Testis (tissue), 3 donors: ENCODE results near the gene WBP1L. TPM values are rescaled to one million over a fixed set of nuclear protein-coding genes. Genes with fewer than 3 reads are reported as not detected.

ENCODE experiments used
- DNase-seq: peaks from one replicate; pipeline ENCODE4 v3.0.0-alpha.2; 2019
- H3K27ac ChIP-seq, 2 donors: fragments of 200-600 bp; sonication (generic); one replicate each; pipeline ENCODE4 v1.5.1; 2019
- H3K27me3 ChIP-seq: fragments of 200-600 bp; sonication (generic); one replicate; pipeline ENCODE4 v1.5.1; 2019
- H3K36me3 ChIP-seq: fragments of 200-600 bp; sonication (generic); one replicate; pipeline ENCODE4 v1.5.1; 2017; ENCODE audit warnings: low read depth; ENCODE audit errors: missing control alignments
- H3K4me1 ChIP-seq: fragments of 200-600 bp; sonication (generic); one replicate; pipeline ENCODE4 v1.5.1; 2019
- H3K4me3 ChIP-seq, 2 donors: fragments of 200-600 bp; sonication (generic); one replicate each; pipeline ENCODE4 v1.5.1; 2017 to 2019
- H3K9me3 ChIP-seq: fragments of 200-600 bp; sonication (generic); one replicate; pipeline ENCODE4 v1.5.1; 2017
- POLR2A ChIP-seq: fragments of 450-650 bp; IDR thresholded peaks from one replicate; pipeline ENCODE4 v1.6.1; 2017; ENCODE audit warnings: antibody characterized with exemption, mild to moderate bottlenecking, moderate library complexity
- WGBS, 2 donors: methylation state at CpG; one replicate each; pipeline ENCODE4 v1.1.5; 2018; 5-methylcytosine and 5-hydroxymethylcytosine counted together
- intact Hi-C: fragments of 100-400 bp; cut with DNase I; formaldehyde crosslinking; loops from one replicate; pipeline ENCODE4 v1.15.1; 2023; ENCODE audit warnings: low total_unique reads
- polyA plus RNA-seq: library from polyadenylated mRNA; stranded (reverse); fragments of 350-450 nt; fragmentation: Illumina TruSeq; extraction: RNeasy Lipid Tissue Mini Kit (QIAGEN cat#74804); gene quantifications from one replicate; pipeline ENCODE4 v1.2.3, GENCODE V29; 2014; ENCODE audit warnings: low read depth, low replicate concordance; ENCODE audit not compliant: insufficient read depth
- total RNA-seq, 2 donors: library from RNA; depleted of rRNA; stranded (reverse); fragments of >200 nt; gene quantifications; one replicate each; pipeline ENCODE4 v1.2.3, GENCODE V29; 2016
- TF ChIP-seq, protein P1 (sequence below), 3 experiments: fragments of 450-650 bp in 2 of 3; fragments of 200-600 bp in 1 of 3; sonication (generic) in 1 of 3; IDR thresholded peaks; one replicate each; pipeline ENCODE4 v1.5.1; 2016 to 2019; ENCODE audit warnings: antibody characterized with exemption in 3 of 3, mild to moderate bottlenecking in 2 of 3, moderate library complexity in 1 of 3

WBP1L gene
- total and polyA plus RNA-seq, 3 donors from 2014 or later = 72.4 to 165 (median 113) TPM

- Histone ChIP-seq H3K9me3 (no peaks in the 10 kb centered on the region), H3K27ac (peak overlapping the region; percentile 1 to 74), H3K36me3 (no peaks in the 10 kb centered on the region), H3K4me3 (no peak overlapping the region), H3K4me1 (peaks cover 60% of the 10 kb centered on the region), H3K27me3 (no peaks in the 10 kb centered on the region)
- intact Hi-C loops = no loop called here
- TF ChIP-seq POLR2A = no peak
- TF ChIP-seq, protein P1, sequence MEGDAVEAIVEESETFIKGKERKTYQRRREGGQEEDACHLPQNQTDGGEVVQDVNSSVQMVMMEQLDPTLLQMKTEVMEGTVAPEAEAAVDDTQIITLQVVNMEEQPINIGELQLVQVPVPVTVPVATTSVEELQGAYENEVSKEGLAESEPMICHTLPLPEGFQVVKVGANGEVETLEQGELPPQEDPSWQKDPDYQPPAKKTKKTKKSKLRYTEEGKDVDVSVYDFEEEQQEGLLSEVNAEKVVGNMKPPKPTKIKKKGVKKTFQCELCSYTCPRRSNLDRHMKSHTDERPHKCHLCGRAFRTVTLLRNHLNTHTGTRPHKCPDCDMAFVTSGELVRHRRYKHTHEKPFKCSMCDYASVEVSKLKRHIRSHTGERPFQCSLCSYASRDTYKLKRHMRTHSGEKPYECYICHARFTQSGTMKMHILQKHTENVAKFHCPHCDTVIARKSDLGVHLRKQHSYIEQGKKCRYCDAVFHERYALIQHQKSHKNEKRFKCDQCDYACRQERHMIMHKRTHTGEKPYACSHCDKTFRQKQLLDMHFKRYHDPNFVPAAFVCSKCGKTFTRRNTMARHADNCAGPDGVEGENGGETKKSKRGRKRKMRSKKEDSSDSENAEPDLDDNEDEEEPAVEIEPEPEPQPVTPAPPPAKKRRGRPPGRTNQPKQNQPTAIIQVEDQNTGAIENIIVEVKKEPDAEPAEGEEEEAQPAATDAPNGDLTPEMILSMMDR (IDR thresholded peaks at IDR 0.05) = no peak
- WGBS, 2 donors = 64% methylated on average over 6 of the region's 6 CpGs
- no peak for DNase-seq
These were observed 20.9 kb downstream of the WBP1L start for GRCh38 chr10:102764470-102765161.

DNA sequence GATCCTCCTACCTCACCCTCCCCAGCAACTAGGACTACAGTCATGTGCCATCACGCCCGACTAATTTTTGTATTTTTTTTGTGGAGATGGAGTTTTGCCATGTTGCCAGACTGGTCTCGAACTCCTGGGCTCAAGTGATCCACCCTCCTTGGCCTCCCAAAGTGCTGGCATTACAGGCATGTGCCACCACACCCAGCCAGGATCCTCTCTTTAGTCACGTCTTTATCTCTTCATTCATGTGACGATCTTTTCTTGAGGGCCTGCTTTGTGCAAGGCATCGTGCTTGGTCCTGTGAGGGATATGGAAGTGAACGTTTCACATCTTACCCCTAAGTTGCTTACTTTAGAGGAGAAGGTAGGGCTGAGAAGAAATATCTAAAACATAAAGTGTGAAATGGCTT is 21.6 kb downstream of the WBP1L start:
- no peaks in the 10 kb centered on the region for H3K9me3 ChIP-seq
- 71 to 76% methylated on average over 7 of the region's 7 CpGs for WGBS, 2 donors
- TF ChIP-seq POLR2A = no peak
- TF ChIP-seq, protein P1 (IDR thresholded peaks at IDR 0.05) = no peak

DNA sequence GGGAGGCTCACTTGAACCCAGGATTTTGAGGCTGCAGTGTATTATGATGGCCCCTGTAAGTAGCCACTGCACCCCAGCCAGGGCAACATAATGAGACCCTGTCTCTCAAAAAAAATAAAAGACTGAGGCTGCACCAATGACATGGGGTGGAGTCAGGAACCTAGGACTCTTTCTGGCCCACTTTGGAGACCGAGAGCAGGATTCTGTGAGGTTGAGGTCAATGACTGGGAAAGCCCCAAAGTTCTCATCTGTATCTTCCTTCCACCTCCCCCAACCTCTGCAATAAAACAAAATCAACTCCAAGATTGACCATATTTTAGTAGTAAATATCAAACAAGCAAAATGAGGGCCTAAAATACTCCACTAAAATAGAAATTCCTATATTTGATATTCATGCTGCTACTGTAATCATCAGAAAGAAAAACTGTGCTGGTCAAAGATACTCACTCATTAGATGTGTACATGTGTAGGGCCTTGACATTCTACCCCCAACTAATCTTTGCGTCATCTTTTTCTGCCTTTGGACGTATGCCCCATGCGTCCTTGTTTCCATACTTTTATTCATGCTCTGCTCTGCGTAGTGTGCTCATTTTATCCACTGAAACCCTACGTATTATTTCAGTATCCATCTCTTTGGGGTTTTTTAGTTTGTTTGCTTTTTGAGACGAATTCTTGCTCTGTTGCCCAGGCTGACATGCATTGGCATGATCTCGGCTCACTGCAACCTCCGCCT is 23.8 kb downstream of the WBP1L start:
- Histone ChIP-seq H3K4me3 (no peak overlapping the region), H3K9me3 (no peaks in the 10 kb centered on the region), H3K36me3 (no peaks in the 10 kb centered on the region), H3K27ac (peak overlapping the region in 1 of 2 donors; percentile 50), H3K4me1 (peaks cover 64% of the 10 kb centered on the region), H3K27me3 (no peaks in the 10 kb centered on the region)
- intact Hi-C loops = no loop called here
- no peak for DNase-seq
- WGBS, 2 donors = 67 to 82% methylated on average over 9 of the region's 9 CpGs
- TF ChIP-seq POLR2A = no peak
- TF ChIP-seq, protein P1 (IDR thresholded peaks at IDR 0.05) = no peak

More for the DNA sequence above, 21.6 kb downstream of the WBP1L start:
- intact Hi-C loops = no loop called here
- H3K27ac ChIP-seq = peak overlapping the region in 1 of 2 donors; percentile 21
- no peak for DNase-seq
- no peaks in the 10 kb centered on the region for H3K36me3 ChIP-seq
- H3K4me1 ChIP-seq = peaks cover 62% of the 10 kb centered on the region
- H3K4me3 ChIP-seq = no peak overlapping the region
- no peaks in the 10 kb centered on the region for H3K27me3 ChIP-seq

DNA sequence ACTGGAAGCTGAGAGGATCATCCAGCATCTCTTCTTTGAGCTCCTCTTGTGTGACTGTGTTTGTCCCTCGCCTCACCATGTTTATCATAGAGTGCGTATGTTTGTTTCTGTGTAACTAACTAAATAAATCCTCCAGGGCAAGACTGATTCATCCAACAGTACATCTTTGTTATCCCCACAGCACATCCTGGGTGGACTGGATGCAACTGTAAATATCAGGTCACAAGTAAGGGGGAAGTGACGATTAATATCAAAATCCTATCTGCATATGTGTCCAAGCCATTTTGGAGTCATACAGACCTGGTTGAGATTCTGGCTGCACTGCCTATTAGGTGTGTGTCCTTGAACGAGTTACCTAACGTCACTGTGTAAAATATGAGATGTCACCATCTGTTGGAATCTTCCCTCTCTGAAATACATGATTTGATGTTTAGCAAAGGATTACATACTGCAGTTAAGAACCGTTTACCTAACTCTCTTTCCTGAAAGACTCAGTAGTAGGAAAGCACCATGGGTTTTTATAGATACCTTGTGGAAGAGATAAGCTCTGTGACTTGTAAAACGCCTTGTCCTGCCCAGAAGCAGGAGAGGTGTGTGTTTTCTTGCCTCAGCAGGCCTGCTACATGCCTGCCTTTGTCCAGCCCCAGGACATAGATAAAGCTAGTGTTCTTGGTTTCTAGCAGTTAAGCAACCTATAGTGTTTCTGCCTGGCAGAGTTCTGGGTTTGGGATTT is 25.8 kb downstream of the WBP1L start:
- intact Hi-C loops = no loop called here
- no peak for DNase-seq
- no peak for TF ChIP-seq POLR2A
- TF ChIP-seq, protein P1 (IDR thresholded peaks at IDR 0.05) = no peak
- Histone ChIP-seq H3K36me3 (no peaks in the 10 kb centered on the region), H3K9me3 (no peaks in the 10 kb centered on the region), H3K4me1 (peaks cover 68% of the 10 kb centered on the region), H3K4me3 (no peak overlapping the region), H3K27me3 (no peaks in the 10 kb centered on the region), H3K27ac (peak overlapping the region; percentile 70 to 82)
- 62 to 81% methylated on average over 7 of the region's 7 CpGs for WGBS, 2 donors
